Activated CD8-positive, alpha-beta memory T cell treated with anti-CD3 and anti-CD28 coated beads, Interleukin-2, amount 50 U/mL, for 48 hours (primary cell): ENCODE results near the gene CA5A.
A peak's percentile ranks its signal among the peaks of the same experiment; 100 is the strongest.
"Not testable (repeated sequence)": the region's sequence is repeated elsewhere in the genome, so short reads cannot be mapped to it uniquely, and the experiment has no call there.

ENCODE experiments used
- DNase-seq: peaks from one replicate; pipeline ENCODE4 v3.0.0-alpha.2; 2020

The CA5A gene

GRCh38 chr16:87919681-87919994 lies 16.7 kb downstream of the CA5A start:
- no peak for DNase-seq

- no peak for DNase-seq
These were observed 17.3 kb downstream of the CA5A start for GRCh38 chr16:87918866-87919680.

GRCh38 chr16:87918338-87918737 lies 18.0 kb downstream of the CA5A start:
- no peak for DNase-seq

- no peak for DNase-seq
These were observed 18.8 kb downstream of the CA5A start for GRCh38 chr16:87917503-87917902.

GRCh38 chr16:87914812-87915211 lies 21.5 kb downstream of the CA5A start:
- DNase-seq, result no peak

- not testable (repeated sequence) for DNase-seq
These were observed 22.2 kb downstream of the CA5A start for GRCh38 chr16:87914021-87914725.

GRCh38 chr16:87912691-87913090 lies 23.6 kb downstream of the CA5A start:
- not testable (repeated sequence) for DNase-seq

GRCh38 chr16:87911106-87911763 lies 25.1 kb downstream of the CA5A start:
- not testable (repeated sequence) for DNase-seq

GRCh38 chr16:87909203-87909935 lies 27.0 kb downstream of the CA5A start:
- DNase-seq, result peak; percentile 97

- DNase-seq, result not testable (repeated sequence)
These were observed 28.2 kb downstream of the CA5A start for GRCh38 chr16:87908101-87908500.

GRCh38 chr16:87905521-87905920 lies 30.8 kb downstream of the CA5A start:
- DNase-seq, result not testable (repeated sequence)

- DNase-seq, result not testable (repeated sequence)
These were observed 31.4 kb downstream of the CA5A start for GRCh38 chr16:87904963-87905362.

- not testable (repeated sequence) for DNase-seq
These were observed 35.8 kb downstream of the CA5A start for GRCh38 chr16:87900489-87900888.

GRCh38 chr16:87897521-87898505 lies 38.5 kb downstream of the CA5A start:
- DNase-seq, result peak; percentile 84

- peak; percentile 69 for DNase-seq
These were observed 39.3 kb downstream of the CA5A start for GRCh38 chr16:87896924-87897520.

- peak; percentile 67 for DNase-seq
These were observed 40.0 kb downstream of the CA5A start for GRCh38 chr16:87896176-87896890.

- DNase-seq, result peak; percentile 87
These were observed 40.6 kb downstream of the CA5A start for GRCh38 chr16:87895641-87896141.

- not testable (repeated sequence) for DNase-seq
These were observed 42.3 kb downstream of the CA5A start for GRCh38 chr16:87894005-87894404.

- DNase-seq, result no peak
These were observed 44.6 kb downstream of the CA5A start for GRCh38 chr16:87891764-87892163.

- DNase-seq, result not testable (repeated sequence)
These were observed 46.6 kb downstream of the CA5A start for GRCh38 chr16:87889762-87890161.
